Astrocyte (in vitro differentiated cells and primary cell): ENCODE data around the gene NFIA.

Source experiments
- EZH2 ChIP-seq: IDR thresholded peaks from 2 replicates; pipeline ENCODE4 v1.6.1; 2012; ENCODE audit warnings: mild to moderate bottlenecking, low read length, inconsistent platforms; ENCODE audit not compliant: insufficient read depth
- TF ChIP-seq, protein P1 (sequence below): IDR thresholded peaks from 2 replicates; pipeline ENCODE4 v1.5.1; 2011; ENCODE audit warnings: low read depth, mild to moderate bottlenecking, inconsistent platforms, low read length, moderate library complexity; ENCODE audit not compliant: insufficient read depth

- TF ChIP-seq, protein P1, sequence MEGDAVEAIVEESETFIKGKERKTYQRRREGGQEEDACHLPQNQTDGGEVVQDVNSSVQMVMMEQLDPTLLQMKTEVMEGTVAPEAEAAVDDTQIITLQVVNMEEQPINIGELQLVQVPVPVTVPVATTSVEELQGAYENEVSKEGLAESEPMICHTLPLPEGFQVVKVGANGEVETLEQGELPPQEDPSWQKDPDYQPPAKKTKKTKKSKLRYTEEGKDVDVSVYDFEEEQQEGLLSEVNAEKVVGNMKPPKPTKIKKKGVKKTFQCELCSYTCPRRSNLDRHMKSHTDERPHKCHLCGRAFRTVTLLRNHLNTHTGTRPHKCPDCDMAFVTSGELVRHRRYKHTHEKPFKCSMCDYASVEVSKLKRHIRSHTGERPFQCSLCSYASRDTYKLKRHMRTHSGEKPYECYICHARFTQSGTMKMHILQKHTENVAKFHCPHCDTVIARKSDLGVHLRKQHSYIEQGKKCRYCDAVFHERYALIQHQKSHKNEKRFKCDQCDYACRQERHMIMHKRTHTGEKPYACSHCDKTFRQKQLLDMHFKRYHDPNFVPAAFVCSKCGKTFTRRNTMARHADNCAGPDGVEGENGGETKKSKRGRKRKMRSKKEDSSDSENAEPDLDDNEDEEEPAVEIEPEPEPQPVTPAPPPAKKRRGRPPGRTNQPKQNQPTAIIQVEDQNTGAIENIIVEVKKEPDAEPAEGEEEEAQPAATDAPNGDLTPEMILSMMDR = no peak
- no peak for TF ChIP-seq EZH2
Observed at GRCh38 chr1:61375082-61375880, 292.9 kb downstream of the NFIA start.
